Measurements from ENCODE around the gene CTNNA1.

GRCh38 chr5:138944527-138945322, 191.5 kb downstream of the CTNNA1 start:
- TF ChIP-seq, protein P1, sequence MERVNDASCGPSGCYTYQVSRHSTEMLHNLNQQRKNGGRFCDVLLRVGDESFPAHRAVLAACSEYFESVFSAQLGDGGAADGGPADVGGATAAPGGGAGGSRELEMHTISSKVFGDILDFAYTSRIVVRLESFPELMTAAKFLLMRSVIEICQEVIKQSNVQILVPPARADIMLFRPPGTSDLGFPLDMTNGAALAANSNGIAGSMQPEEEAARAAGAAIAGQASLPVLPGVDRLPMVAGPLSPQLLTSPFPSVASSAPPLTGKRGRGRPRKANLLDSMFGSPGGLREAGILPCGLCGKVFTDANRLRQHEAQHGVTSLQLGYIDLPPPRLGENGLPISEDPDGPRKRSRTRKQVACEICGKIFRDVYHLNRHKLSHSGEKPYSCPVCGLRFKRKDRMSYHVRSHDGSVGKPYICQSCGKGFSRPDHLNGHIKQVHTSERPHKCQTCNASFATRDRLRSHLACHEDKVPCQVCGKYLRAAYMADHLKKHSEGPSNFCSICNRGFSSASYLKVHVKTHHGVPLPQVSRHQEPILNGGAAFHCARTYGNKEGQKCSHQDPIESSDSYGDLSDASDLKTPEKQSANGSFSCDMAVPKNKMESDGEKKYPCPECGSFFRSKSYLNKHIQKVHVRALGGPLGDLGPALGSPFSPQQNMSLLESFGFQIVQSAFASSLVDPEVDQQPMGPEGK (CRISPR knock-in tag; IDR thresholded peaks at IDR 0.05; ENCODE audit: borderline replicate concordance) = no peak
- TF ChIP-seq CSDC2 (CRISPR knock-in tag; IDR thresholded peaks at IDR 0.05) = no peak
- no peak for TF ChIP-seq ZFP30 (CRISPR knock-in tag; IDR thresholded peaks at IDR 0.05)
- no peak for TF ChIP-seq ZFP3 (CRISPR knock-in tag; IDR thresholded peaks at IDR 0.05)
- TF ChIP-seq ARNTL (CRISPR knock-in tag; IDR thresholded peaks at IDR 0.05; ENCODE audit: borderline replicate concordance, low read depth) = no peak
- no peak for TF ChIP-seq ISL1 (CRISPR knock-in tag; IDR thresholded peaks at IDR 0.05)
- TF ChIP-seq BACH2 (CRISPR knock-in tag; IDR thresholded peaks at IDR 0.05; ENCODE audit: borderline replicate concordance) = no peak
- TF ChIP-seq PPARA (CRISPR knock-in tag; IDR thresholded peaks at IDR 0.05; ENCODE audit: borderline replicate concordance) = no peak
- TF ChIP-seq SNAI2 (CRISPR knock-in tag; IDR thresholded peaks at IDR 0.05) = no peak

Measured in SK-N-SH treated with all-trans-retinoic acid at 6 μM for 48 hours (cell line).